ENCODE measurements around the gene KAT2B. TPM values are rescaled to one million over a fixed set of nuclear protein-coding genes. Genes with fewer than 3 reads are reported as not detected.
A peak's percentile ranks its signal among the peaks of the same experiment; 100 is the strongest.

Gene KAT2B
- total and polyA plus RNA-seq, 2 of the 8 experiments (the other 6 are each of a cell fraction or from before 2014, with no cell fraction given): 0.24 to 0.91 TPM

GRCh38 chr3:20038699-20039465 is 1.4 kb upstream of the KAT2B start:
- H3K27me3 ChIP-seq (replicated peaks in 1 of 4; ENCODE audit: control insufficient read depth in 3 of 4, extremely low read depth in 1 of 4, insufficient read depth in 3 of 4, low read length in 3 of 4): peaks cover 0 to 8% (median 4%) of the 10 kb centered on the region in 4 experiments; a peak in 2 of 7 replicates
- no peak overlapping the region for H4K8ac ChIP-seq (ENCODE audit: extremely low read depth, insufficient read depth, low read length)
- H3K4me2 ChIP-seq (ENCODE audit: insufficient read depth in 1 of 2, low read depth in 2 of 2, low read length in 2 of 2): peak overlapping the region; percentile 42 to 83; a peak in 3 of 4 replicates
- peaks cover 7% of the 10 kb centered on the region; the same call in 1 of the 2 replicates for H3K23me2 ChIP-seq (ENCODE audit: low read depth, low read length)
- no peak overlapping the region for H3K14ac ChIP-seq (ENCODE audit: insufficient read length)
- TF ChIP-seq RFX5 (IDR thresholded peaks at IDR 0.05; ENCODE audit: borderline replicate concordance, low read depth, low read length): no peak
- TF ChIP-seq ASH2L (IDR thresholded peaks at IDR 0.05; ENCODE audit: low read length): no peak
- no peak for TF ChIP-seq ZNF274 (IDR thresholded peaks at IDR 0.05; ENCODE audit: borderline replicate concordance, extremely low read depth, low read length)
- no peak for TF ChIP-seq SP1 (IDR thresholded peaks at IDR 0.05; ENCODE audit: low read depth, low read length)
- no peak for TF ChIP-seq CTBP2 (IDR thresholded peaks at IDR 0.05; ENCODE audit: borderline replicate concordance, insufficient read depth, insufficient read length, low read length)
- H3K18ac ChIP-seq (ENCODE audit: extremely low read depth, low read length): no peak overlapping the region
- H3K27ac ChIP-seq (ENCODE audit: low read depth, low read length): no peak overlapping the region
- H3K9ac ChIP-seq (replicated peaks in 1 of 4; ENCODE audit: extremely low read depth in 1 of 4, low read depth in 3 of 4, low read length in 3 of 4): no peak overlapping the region
- no peaks in the 10 kb centered on the region for H3K9me3 ChIP-seq (ENCODE audit: insufficient read depth in 2 of 2, low read depth in 1 of 2, low read length in 1 of 2)
- no peak overlapping the region for H3K23ac ChIP-seq (ENCODE audit: insufficient read length)
- WGBS, 2 experiments (ENCODE audit: extremely low coverage in 1 of 2, insufficient coverage in 1 of 2, insufficient read length in 1 of 2, insufficient replicate concordance in 2 of 2, low coverage in 1 of 2, low lambda C conversion rate in 2 of 2, missing lambda C conversion rate in 1 of 2): 74% methylated on average over 16 of the region's 16 CpGs; no CpG with 5 or more reads in 1 of the 2 experiments
- DNase-seq (ENCODE audit: low read depth in 1 of 2, low spot score in 2 of 2): no peak
- CTCF ChIA-PET (ENCODE audit: partially characterized antibody): interaction anchor here (1.1 kb wide), 1 partner anchor 45 kb away, joined by 3 read pairs; no protein-coding TSS in a partner anchor
- H2BK20ac ChIP-seq (ENCODE audit: low read length): no peak overlapping the region
- no peak for FAIRE-seq
- H3K4ac ChIP-seq (replicated peaks; ENCODE audit: insufficient read length, low read depth, low read length): no peak overlapping the region
- H2BK120ac ChIP-seq (replicated peaks; ENCODE audit: low read depth, low read length): no peak overlapping the region
- no peak overlapping the region for H2BK5ac ChIP-seq (ENCODE audit: low read depth, low read length)
- POLR2A ChIA-PET (ENCODE audit: partially characterized antibody): no interaction called here
- H3K79me1 ChIP-seq (ENCODE audit: low read depth, low read length): no peaks in the 10 kb centered on the region
- peaks cover 0 to 7% of the 10 kb centered on the region in 2 experiments for H4K20me1 ChIP-seq (replicated peaks in 1 of 2; ENCODE audit: control insufficient read depth in 1 of 2, insufficient read depth in 2 of 2, low read length in 2 of 2)
- H2AFZ ChIP-seq (ENCODE audit: low read length): no peak overlapping the region
- no peak overlapping the region for H2BK12ac ChIP-seq (ENCODE audit: low read depth, low read length)
- no peak overlapping the region for H4K5ac ChIP-seq (ENCODE audit: insufficient read length, low read depth, low read length)
- no peaks in the 10 kb centered on the region for H3K36me3 ChIP-seq (ENCODE audit: control insufficient read depth in 2 of 4, insufficient read depth in 4 of 4, low read length in 3 of 4)
- H2BK15ac ChIP-seq (ENCODE audit: low read length): no peak overlapping the region
- no peak overlapping the region for H4K91ac ChIP-seq (replicated peaks; ENCODE audit: insufficient read length, low read length)
- H3K56ac ChIP-seq (replicated peaks; ENCODE audit: insufficient read length, low read depth, low read length): no peak overlapping the region
- H3K4me3 ChIP-seq (ENCODE audit: extremely low read depth in 1 of 4, insufficient read depth in 2 of 4, low read depth in 3 of 4, low read length in 4 of 4): peak overlapping the region in 2 of 4 experiments; percentile 39 to 82; a peak in 2 of 8 replicates
- no peak overlapping the region for H2AK5ac ChIP-seq (ENCODE audit: low read depth, low read length)
- peaks cover 0 to 2% (median under 1%) of the 10 kb centered on the region in 4 experiments; a peak in 2 of 7 replicates for H3K4me1 ChIP-seq (replicated peaks in 1 of 4; ENCODE audit: control insufficient read depth in 3 of 4, insufficient read depth in 4 of 4, low read length in 3 of 4)
- H3K79me2 ChIP-seq (ENCODE audit: control insufficient read depth in 1 of 2, insufficient read depth in 2 of 2, low read length in 2 of 2): no peaks in the 10 kb centered on the region
